SKM-1 treated with dmso at 0.1 percent for 144 hours (cell line): Measurements from ENCODE around the gene ITPKB.
A peak's percentile ranks its signal among the peaks of the same experiment; 100 is the strongest.

Source experiments
- DNase-seq: peaks from one replicate; lab custom pipeline; 2025; ENCODE audit not compliant: unreplicated experiment; lab: John Stamatoyannopoulos, UW

Gene ITPKB

DNA sequence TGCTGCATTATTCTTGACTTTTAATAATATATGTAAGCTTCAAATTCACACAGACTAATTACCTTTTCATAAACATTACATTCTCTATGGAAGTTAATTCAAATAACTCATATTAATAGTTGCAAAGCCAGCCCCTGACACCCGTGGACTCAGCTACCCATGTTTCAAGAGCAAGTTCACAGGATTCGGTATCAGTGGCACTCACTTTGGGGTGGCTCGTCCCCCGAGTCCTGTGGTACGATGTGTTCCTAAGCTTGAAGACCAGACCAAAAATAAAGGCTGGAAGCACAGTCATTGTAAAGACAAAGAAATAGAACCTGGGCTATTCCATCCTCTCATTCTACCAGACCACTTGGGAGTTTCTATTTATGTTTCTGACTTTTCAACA, 70.9 kb downstream of the ITPKB start:
- DNase-seq, result no peak

DNA sequence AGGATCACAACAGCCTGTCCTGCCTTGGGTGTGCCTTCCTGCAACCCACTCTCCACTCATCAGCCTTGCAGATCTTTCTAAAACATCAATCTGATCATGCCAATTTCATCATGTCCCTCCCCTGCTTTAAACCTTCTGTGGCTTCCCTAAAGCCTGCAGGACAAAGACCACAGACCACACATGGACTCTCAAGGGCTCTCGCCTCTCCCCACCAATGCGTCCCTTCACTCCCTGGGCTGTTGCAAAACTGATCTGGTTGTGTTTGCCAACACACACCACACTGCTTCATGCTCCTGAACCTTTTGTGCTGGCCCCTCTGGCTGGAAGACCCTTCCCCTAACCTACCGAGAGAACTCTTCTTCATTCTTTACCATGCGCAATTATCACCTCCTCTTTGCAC, 72.4 kb downstream of the ITPKB start:
- peak; percentile 71 for DNase-seq

DNA sequence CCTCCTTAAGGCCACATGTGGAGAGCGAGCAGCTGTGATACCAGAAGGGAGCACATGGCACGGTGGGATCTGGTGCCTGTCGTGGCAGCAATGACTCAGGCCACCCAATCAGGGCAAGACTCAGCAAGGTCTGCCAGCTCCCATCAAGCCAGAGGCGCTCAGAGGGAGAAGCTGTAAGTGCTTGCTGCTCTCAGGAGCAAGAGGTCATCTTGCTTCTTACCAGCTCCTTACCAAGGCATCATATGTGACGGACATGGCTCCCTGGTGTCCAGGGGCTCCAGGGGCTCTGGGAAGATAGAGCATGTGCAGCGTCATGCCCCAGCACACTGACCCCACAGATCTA, 72.9 kb downstream of the ITPKB start:
- DNase-seq, result no peak

DNA sequence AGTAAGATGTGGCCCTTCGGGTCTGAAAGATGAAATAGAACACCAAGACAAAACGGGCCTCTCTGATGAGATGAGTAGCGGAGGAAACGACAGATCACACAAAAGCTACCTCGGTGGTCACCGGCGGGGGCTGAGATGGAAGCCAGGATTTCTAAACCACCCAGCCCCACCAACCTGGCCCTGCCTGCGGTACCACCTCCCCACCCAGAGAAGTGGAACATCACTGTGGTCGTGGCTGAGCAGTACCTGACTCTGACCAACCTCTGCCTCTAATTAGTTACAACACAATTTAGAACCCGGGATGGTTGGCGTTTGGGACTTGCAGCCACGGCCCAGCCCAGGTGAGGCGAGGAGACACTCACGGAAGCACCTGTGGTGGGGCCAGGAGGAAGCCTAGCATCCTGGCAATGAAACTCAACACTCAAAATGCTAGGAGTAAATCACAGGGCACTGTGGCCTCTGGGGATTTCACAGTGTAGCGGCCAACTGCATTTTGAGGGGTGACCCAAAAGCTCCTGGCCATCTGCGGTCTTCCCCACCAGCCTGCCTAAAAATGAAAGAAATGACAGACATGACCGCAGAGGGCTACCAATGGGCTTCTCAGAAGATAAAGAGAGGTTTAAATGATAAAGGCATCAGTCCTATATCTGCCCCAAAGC, 73.4 kb downstream of the ITPKB start:
- no peak for DNase-seq

DNA sequence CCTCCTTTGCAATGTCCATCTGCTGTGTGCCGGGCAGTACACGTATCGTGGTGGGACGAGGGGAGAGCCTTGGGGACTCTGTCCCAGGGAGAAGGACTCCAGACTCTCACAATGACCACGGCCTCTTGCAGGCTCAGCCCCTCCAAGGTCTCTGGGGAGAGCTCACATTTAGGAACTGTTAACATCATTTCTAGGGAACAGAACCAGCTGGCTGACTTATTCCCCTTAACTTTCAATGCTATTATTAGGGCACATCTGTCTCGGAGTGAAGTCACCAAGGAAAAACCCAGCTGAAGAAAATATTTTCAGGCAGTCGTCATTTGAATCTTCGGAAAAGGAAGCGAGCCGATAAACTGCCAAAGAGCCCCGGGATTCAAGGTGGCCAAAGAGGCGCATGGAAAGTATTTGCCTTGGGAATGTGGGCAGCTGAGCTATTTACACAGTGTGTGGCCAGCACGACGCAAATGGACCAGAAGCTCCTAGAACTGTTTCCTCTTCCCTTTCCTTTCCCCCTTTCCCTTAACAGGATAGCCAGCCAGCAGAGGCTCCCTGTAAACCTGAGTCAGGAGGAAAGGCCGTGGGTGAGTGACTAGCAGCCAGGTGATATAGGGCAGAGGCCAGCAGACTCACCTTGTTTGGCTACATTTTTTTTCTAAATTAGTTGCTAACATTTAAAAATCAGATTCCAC, 74.5 kb downstream of the ITPKB start:
- no peak for DNase-seq

DNA sequence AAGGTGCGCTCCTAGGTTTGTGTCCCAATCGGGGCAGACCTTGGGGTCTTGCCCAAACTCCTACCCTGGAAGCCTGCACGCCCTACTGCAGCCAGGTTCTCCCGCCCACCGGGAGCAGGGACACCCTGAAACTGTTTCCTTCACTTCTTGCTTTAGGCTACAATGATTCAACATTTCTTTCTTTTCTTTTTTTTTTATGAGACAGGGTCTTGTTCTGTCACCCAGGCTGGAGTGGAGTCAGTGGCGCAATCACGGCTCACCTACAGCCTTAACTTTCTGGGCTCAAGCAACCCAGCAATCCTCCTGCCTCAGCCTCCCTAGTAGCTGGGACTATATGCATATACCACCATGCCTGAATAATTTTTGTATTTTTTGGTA, 75.8 kb downstream of the ITPKB start:
- no peak for DNase-seq

DNA sequence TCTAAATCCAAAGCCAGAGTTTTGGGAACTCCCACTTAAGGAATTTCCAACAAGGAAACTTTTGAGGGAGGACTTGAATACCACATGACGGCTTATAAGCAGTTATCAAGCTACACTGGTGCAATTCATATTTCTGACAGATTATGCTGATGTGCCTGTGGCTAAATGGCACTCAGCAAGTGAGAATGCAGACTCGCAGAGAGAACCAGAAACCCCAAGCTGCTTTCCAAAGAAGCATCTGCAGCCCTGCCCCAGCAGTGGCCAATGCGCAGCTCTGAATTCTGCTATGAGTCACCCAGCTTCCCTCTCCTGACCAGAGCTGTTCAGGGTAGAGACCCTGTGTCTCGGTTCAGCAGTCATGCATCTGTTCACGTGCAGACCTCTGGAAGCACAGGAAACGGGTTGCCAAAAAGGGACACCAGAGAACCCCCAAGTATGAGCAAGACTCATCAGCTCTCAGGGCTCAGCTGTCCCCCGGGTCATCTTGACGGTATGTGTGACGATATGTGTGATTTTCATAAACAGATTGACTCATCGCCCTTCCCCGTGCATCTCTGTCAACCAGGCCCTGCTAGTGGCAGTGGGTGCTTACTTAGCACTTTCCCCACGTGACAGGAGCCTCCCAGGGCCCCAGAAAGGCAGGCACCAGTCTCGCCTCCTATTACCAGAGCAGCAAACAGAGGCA, 76.3 kb downstream of the ITPKB start:
- DNase-seq, result peak; percentile 74

DNA sequence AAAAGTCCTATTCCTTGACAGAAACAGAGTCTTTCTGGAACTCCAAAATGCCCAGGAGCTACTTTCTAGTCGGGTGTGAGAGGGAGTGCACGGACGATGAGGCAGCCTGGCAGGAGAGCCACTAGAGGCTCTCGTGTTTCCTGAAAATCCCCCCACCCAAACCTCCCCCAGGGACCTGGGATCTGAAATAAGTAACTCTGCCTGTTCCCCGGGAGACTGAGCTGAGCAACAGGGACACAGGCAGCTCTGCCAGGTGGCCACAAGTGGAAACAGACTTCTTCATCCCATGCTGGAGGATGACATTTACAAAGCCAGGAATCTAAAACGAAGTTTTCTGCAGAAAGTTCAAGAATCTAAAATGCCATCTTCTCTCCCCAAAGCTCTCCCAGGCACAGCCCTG, 77.1 kb downstream of the ITPKB start:
- no peak for DNase-seq

DNA sequence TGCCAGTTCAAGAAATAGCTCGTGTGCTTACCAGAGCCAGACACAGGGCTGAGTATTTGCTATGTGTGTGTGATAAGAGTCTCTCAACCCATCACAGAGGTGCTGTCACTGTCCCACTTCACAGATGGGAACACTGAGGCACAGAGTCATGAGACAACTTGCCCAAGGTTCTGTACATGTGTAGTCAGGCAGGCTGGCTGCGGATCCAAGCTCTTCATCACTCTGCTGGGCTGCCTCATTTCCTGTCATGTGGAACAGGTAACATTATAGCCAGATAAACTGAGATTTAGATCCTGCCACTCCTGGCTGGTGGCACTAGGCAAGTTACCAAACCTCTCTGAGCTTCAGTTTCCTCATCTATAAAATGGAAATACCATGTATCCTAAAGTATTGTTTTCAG, 77.8 kb downstream of the ITPKB start:
- DNase-seq, result no peak

DNA sequence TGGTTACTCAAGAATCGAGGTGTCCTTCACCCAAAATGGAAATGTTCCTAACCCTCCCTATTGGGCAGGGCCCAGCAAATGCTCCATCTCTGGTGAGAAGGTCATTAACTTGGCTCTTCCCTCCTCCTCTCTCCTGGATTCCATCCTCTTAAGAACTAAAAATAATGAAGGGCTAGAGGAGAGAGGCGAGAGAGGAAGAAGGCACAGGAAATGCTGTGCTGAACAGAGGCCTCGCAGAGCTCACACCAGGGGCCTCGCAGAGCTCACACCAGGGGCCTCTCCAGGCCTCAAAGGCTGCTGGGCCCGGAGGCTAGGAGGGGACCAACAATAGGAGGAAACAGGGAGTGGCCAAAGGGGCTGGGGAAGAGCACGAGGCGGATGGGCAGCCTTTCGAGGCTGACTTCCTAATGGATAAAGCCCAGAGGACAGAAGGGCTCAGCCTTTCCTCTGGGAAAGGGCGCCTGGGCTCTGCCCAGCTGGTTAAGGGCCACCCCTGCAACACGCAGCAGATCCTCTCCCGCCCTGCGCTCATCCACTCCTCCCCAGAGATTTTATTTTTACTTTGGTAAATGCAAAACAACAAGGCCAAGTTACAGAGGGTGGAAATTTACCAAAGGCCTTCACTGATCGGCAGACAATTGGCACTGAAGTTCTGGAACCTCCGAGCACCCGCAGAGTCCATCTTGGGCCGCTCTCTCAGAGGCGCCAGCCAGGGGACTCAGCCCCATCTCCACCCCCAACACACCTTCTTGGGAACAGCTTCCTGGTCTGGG, 78.5 kb downstream of the ITPKB start:
- DNase-seq, result peak; percentile 35

DNA sequence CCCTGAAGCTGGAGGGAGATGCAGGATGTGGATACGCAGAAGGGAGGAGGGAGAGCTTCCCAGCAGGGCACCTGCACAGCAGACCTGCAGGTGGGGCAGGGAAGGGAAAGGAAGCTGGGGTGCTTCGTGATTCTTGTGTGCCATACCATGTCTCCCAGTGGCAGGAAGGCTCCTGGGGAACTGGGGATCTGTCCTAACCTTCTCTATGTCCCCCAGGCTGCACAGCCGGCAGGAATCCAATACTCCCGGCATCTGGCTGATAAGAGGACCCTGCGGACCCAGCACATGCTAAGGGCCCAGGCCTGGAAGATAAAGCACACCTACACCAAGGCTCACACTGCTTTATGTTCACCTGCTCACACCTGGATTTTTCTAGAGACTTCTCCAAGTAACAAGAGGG, 79.4 kb downstream of the ITPKB start:
- DNase-seq, result no peak

DNA sequence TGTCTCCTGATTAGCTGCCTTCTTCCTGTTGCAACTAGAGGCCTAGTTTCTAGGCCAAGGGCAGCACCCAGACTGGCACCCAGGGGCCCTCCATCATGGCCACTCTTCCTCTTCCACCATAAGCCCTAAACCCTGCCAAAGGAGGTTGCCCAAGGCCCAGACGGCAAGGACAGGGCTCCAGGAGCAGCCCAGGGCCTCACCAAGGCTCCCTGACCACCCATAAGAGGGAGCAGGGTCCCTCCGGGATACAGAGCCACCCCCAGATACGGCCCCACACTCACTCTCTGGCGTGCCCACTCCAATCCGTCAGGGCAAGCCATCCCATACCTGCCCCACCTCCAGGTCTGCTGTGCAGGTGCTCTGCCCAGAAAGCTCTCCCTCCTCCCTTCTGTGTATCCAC, 79.9 kb downstream of the ITPKB start:
- no peak for DNase-seq

DNA sequence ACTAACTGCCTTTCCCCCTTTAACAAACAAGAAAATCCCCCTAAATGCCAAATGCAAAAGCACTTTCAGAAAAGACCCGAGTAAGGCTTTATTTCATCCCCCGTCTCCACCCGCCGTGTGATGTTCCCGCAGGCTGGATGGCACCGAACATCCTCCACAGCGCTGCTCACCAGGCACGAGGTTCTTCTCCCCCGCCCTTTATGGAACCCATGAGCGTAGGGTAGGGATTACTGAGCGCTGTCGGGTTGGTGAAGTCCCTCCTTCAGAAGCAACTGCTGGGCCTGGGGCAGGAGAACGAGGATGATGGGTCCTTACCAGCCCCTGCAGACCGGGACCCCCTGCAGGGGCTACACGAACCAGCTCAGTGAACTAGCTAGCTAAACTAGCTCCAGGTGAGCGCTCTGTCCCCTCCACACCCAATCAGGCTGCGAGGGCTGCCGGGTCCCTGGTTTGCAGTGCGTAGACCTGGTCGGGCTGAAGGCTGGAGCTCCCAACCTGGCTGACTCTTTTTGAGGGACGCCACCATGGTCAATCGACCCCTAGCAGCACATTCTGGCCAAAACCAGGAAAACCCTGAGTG, 80.4 kb downstream of the ITPKB start:
- DNase-seq, result no peak

DNA sequence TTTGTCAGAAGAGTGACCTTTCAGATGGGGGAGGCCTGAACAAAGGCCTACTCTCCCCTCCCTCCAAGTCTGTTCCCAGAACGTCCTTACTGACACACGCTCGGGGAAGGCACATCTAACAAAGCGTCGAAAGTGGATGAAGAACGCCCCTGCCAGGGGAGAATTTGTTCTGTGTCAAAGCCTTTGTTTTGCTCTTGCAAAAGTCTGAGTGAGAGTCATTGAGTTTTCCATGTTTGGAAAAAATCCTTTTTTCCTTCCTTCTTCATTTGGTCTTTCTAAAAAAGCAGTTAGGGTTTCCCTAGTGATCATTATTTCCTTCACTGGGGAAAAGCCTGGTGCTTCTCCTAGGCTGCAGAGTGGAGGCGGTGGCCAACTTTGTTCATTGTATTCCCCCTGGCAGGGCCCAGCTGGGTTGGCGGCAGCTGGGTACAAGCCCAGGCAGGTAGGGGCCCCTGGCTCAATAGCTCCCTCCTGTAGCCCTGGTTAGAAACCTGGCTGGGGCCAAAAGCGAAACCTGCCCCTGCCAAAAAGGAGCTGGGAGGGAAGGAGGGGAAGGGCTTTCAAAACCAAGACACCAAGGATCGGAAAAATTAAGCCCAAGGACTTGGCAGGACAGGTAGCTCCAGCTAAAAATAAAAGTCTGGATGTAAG, 81.1 kb downstream of the ITPKB start:
- no peak for DNase-seq

DNA sequence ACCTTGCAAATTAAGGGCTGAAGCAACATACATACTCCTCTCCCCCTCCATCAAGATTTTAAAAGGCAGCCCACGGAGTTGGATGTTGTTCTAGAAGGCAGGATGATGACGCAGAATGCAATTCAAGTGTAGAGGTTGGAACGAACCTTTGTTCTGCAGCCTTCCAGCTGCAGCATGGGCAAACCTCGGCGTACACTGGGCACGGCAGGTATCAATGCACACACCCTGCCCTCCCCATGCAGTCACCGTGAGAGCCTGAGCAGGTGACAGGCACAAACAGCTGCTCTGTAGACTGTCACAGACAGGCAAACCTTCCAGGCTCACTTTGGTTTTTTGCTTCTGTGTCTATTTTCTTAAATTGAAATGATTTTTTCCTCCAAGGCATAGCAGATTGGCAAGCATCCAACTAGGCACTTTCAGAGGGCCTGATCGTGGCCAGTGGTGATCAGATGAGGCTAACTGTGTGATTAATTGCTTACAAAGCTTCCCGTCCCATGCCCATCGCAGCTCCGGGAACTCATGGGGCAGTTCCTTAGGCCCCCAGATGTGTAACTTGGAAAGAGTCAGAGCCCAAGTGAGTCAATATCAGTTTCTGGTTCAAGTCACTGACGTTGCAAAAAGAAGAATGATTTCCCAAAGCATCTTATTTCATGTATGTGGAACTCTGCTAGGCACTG, 82.3 kb downstream of the ITPKB start:
- no peak for DNase-seq

DNA sequence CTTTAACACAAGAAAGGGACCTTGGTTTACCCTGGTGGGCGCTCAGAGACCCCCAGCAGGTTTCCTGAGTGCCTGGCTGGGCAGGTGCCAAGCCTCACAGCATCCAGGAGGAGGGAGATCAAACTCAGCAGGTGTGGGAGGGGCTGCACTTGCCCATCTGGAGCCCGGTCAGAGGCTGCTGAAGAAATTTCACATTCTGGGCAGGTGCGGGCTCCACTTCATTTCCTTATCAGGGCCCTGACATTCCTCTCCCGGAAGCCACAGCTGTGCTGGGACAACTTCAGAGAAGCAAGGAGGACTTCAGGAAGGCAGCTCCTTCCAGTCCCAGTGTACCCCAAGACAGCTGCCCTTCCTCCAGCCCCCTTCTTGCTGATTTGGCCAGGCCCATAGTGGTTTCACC, 82.9 kb downstream of the ITPKB start:
- DNase-seq, result no peak

DNA sequence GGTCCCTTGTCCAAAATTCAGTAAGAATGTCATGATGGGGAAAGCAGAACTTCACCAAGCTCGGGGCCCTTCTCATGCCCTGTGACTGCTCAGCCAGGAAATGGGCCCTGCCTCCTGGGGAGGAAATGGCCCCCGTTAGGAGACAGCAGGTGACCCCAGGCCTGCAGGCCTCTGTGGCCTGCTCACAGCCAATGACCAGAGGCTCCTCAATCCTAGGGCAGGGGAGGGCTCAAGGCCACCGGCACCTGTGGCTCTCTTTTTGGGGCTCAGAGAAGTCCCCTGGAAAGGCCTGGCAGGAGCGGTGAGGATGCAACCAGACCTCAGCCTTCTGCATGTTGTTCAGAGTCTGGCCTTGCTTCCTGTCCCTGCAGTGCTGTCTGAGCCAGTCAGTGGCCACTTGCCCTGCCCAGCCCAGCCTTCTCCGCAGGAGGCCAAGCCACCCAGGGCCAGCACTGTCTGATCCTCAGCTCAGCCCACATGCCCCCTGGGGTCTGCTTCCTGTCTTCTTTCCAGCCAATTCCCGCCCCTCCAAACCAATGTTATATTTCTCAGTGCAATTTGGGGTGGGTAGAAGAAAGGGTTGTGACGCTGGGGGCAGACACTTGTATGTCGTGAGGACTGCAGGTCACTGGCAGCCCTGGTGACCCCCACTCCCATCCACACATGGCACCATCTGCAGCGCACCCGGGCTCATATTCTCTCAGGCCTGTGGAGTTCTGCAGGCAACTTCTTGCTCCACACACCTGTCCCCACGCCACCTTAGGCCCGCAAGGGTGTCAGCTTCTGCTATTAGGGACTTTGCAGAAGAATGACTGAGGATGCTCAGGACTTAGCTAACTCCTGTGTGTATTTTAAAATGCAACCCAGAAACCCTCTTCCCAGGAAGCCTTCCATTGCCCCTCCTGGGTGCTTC, 83.6 kb downstream of the ITPKB start:
- peak; percentile 33 for DNase-seq

DNA sequence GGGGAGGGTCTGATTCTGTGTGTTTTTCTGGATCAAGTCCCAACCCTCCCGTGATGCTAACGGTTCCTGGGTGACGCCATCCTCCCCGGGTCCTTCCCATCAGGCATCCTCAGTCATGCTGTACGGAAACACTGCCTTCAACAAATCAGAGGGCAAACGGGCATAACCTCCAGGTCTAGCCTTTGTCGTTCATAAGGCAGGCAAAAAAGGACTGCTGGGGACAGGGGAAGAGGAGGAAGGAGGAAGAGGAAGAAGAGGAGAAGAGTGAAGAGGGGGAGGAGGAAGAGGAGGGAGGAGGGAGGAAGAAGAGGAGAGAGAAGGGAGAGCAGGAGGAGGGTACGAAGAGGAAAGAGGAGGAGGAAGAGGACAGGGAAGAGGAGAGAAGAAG, 84.4 kb downstream of the ITPKB start:
- DNase-seq, result no peak

DNA sequence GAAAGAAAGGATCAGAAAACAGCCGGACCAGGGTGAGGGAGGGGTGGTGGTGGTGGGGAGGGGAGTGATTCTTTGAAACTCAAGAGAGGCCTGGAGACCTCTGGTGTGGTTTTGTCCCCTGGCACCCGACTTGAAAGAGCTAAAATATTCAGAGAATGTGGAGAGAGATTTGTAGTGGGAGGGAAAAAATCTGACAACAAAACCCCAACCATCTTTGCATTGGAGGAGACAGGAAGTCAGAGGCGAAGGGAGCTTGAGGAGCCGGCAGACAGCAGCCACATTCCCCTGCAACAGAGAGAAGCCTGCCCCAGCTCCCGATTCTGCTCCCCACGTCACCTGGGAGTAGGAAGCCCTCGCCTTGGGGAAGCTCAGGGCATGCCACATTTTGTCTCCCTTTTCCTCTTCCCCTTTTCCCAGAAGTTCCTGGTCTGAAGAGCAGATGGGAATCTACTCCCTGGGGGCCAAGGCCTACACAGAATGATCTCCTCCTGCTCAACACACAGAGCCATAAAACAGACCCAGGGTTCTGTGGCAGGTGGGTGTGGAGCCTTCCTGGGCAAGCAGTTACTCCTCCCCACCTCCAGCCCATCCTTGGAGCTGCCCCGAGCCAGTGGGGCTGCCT, 84.9 kb downstream of the ITPKB start:
- no peak for DNase-seq
